ENCODE data around the gene ABCB1.

Gene ABCB1

GRCh38 chr7:87600130-87601124, at the start of gene ABCB1:
ABCB1 (minus strand) TSS chr7:87600884; CDS start chr7:87600184, 700 bp downstream.
- DNase-seq: peak; percentile 14 to 67 (median 49)

DNA sequence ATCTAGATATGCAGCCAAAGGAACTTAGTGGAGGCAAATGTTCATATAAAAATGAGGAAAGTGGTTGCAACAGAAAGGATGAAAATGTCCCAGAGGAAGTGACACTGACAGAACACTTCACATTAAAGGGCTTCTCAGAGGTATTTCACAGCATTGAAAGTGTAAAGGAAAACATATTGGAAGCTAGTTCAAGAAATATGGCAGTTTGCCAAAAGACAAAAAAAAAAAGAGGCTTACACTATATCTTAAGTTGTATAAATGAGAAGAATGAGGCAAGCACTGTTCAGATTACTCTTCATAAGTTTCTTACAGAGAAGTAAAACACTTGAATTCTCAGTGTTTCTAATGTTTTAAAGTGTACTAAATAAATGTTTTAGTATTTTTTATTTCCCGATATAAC, 47.6 kb upstream of the ABCB1 start:
- DNase-seq: peak in 1 of 3 experiments; percentile 18

GRCh38 chr7:87645446-87645845, 44.8 kb upstream of the ABCB1 start:
- DNase-seq: no peak

DNA sequence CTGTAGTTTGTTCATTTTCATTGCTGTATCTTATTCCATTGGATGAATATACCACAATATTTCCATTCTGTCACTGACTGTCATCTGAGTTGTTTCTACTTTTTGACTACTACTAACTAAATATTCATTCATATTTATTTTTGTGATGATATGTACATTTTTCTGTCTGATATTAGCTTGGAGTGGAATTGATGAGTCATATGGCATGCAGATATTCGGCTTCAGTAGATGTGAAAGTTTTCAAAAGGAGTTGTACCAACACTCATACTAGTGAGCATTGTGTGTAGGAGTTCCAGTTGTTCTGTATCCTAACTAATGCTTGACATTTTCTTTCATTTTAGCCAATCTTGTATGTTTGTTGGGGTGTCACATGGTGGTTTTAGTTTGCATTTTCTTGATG, 35.2 kb upstream of the ABCB1 start:
- no peak for DNase-seq

DNA sequence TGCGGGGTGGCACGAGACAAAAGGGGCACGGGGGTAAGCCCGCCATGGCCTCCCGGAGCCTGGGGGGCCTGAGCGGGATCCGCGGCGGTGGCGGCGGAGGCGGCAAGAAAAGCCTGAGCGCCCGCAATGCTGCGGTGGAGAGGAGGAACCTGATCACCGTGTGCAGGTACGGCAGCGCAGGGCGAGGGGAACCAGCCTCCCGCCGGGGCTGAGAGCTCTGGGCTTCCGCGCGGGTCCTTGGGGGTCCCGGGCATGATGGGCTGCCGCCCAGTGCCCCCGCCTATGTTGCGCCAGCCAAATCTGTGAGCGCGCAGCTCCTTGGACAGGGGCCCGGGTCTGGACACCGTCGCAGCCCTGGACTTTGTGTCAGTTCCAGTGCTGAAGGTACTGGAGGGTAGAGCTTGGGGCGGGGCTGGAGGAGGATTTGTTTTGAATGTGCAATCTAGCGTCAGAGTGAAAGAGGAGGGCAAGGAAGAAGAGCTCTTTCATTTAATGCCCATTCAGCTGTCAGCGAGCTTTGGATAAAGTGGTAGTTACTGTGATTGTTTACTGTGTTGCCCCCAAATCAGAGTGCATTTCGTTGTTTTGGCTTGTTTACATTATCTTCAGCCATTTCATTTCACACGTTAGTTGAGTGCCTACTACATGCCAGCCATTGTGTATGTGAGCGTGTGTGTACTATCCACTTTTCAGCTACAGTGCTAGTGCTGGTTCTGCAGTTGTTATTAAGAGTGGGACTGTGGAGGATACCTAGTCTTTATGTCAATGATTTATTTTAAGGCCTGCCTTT, 28.3 kb upstream of the ABCB1 start:
- peak; percentile 74 to 88 (median 87) for DNase-seq

DNA sequence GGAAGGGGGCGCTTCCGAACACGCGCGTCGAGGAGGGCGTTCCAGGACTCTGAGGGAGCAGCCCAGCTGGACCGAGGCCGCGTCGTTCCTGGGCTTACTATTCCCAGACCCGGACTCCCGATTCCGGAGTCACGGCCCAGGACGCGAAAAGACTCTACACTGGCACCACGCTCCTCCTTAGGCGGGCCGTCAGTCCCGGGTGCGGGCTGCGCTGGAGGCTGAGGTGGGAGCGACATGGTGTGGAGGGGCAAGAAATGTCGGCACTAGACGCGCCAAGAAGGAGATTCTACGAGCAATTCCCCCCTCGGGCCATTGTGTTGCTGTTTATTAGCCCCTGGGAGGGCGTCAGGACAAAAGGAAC, 26.9 kb upstream of the ABCB1 start:
- DNase-seq: no peak

DNA sequence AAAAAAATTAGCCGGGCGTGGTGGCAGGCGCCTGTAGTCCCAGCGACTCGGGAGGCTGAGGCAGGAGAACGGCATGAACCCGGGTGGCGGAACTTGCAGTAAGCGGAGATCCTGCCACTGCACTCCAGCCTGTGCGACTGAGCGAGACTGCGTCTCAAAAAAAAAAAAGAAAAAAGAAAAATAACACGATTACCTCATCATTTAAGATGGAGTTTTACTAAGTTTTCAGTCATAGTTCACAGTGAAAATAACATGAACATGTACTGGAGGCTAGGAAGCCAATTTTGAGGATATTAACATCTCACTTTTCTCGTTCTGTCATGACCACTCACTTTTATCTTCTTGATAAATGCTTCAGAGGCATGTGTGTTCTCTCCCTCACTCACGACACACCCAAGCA, 24.4 kb upstream of the ABCB1 start:
- DNase-seq: no peak

- DNase-seq: no peak
These were observed 23.9 kb upstream of the ABCB1 start for GRCh38 chr7:87624628-87625027.

DNA sequence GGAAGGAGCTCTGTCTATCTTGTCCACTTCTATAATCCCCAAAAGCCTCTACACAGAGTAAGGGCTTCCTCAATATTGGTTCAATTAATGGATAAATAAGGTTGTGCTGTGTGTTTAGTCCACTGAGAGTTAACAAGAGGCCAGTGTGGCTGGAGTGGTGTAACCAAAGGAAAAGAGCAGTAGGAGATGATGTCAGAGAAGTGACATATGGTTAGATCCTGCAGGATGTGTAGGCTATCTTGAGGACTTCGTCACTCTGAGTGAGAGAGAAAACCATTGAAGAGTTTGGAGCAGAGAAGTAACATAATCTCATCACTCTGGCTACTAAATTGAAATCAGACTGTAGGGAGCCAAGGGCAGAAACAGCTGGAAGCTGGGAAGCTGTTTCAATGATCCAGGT, 14.5 kb upstream of the ABCB1 start:
- no peak for DNase-seq

DNA sequence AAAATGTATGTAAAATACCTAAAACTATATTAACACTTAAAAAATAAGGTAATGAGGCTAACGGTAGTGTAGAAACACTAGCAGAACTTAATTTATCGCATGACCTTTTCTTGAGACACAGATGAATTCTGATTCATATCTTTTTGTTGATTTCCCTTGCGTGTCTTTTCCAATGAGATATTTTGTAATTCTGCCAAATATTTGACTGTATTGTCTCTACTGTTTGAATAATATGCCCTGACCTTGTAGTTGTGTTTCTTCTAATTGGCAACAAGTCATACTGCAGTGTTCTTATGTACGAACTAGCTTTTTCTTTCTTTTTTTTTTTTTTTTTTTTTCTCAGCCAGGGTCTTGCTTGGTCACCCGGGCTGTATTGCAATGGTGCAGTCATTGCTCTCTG, 9.2 kb upstream of the ABCB1 start:
- DNase-seq: no peak

- DNase-seq: no peak
These were observed 7.7 kb upstream of the ABCB1 start for GRCh38 chr7:87608431-87608830.

GRCh38 chr7:87604264-87604663, 3.6 kb upstream of the ABCB1 start:
- DNase-seq: no peak

DNA sequence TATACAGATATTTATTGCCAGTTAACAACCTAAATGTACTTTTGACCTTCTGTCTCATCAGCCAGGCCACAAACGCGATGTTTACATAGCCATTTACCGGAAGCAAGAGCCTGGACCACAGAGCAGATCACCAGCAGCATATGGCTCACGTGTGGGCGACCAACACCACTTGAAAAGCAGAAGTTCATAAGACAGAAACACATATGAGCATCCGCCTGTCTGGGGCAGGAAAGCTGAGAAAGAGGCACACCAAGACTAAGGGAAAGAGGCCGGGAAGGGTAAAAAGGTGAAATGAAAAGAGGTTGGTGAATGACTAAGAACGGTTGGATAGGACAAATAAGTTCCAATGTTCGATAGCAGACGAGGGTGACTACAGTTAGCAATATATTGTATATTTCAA, 1.3 kb downstream of the ABCB1 start:
- DNase-seq: peak in 1 of 3 experiments; percentile 32

- no peak for DNase-seq
These were observed 2.3 kb downstream of the ABCB1 start for GRCh38 chr7:87598234-87599009.

DNA sequence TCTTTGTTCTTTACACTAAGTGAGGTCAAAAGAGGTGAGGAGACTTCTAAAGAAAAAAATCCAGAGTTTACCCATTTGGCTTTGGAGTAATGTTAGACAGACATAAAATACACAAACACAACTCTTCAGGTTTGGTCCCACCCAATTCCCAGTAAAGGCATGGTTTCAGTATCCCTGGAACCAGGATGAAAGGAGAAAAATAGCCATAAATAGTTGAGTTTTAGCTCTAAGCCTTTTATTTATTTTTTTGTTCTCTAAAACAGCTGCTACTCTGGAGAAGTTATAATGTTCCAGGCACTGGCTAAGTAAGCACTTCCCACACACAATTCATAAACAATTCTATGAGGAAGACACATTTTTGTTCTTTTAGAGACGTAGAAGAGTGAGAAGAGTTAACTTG, 4.0 kb downstream of the ABCB1 start:
- no peak for DNase-seq

DNA sequence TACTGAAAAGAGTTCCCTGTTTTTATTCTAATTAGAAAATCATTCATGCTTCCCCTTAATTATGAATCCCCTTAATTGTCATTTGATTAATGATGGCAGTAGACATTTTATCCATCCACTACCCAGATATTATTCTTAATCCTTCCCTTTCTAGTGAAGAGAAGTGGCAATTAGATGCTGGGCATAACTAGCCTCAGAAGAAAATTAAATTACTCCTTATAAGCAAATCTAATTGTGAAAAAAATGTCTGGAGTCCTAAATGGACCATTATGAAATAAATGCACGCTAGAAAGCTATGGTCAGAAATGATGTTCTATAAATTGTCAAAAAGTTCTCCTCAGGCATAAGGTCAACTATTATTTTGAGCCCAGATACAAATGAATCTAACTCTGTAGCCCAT, 4.5 kb downstream of the ABCB1 start:
- no peak for DNase-seq

DNA sequence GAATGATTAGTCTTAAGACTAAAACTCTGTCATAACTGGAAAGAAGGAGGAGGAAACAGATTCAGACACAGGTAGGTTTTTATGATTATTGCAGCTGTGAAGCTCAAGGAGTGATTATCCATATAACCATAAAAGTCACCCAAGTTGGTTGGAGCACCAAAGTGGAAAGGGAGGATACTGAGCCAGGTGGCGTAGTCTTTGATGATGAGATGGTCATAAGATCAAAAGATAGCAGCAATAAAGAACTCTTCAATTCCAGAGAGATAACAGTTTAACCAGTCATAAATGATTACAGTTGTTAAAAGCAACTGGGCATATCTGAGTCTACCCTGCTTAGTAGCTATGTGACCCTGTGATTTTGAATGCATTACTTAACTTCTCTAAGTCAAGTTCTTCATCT, 8.4 kb downstream of the ABCB1 start:
- no peak for DNase-seq

GRCh38 chr7:87591211-87591610, 9.5 kb downstream of the ABCB1 start:
- DNase-seq: no peak

- no peak for DNase-seq
These were observed 10.1 kb downstream of the ABCB1 start for GRCh38 chr7:87590578-87590977.

DNA sequence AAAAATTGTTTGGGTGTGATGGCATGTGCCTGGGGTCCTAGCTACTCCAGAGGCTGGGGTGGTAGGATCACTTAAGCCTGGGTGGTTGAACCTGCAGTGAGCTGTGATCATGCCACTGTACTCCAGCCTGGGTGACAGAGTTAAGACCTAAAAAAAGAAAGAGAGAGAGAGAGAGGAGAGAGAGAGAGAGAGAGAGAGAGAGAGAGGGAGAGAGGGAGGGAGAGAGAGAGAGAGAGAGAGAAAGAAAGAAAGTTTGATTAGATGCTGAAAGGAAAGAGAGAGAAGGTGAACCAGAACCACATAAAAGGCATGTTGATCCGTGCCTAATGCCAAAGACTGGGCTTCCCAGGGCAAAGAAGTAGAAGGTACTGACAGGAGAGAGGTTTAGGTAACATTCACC, 11.1 kb downstream of the ABCB1 start:
- no peak for DNase-seq

DNA sequence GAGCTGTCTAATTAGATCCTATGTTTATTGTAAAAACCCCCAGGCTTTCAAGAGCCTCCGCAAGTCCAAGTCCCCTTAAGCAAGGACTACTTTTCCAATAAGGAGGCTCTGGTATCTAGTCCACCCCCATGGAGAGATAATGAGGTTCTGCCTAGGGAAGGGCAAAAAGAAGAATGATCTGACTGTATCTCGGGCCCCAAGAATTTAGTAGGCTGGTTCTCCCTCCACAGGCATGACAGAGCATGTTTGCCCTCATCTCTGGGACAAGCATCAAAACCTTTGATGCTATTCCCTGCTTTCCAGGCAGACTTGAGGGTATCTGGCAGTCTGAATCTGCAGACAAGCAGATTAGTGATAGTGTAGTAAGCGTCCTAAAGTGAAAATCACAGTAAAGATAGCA, 19.0 kb downstream of the ABCB1 start:
- DNase-seq: no peak

DNA sequence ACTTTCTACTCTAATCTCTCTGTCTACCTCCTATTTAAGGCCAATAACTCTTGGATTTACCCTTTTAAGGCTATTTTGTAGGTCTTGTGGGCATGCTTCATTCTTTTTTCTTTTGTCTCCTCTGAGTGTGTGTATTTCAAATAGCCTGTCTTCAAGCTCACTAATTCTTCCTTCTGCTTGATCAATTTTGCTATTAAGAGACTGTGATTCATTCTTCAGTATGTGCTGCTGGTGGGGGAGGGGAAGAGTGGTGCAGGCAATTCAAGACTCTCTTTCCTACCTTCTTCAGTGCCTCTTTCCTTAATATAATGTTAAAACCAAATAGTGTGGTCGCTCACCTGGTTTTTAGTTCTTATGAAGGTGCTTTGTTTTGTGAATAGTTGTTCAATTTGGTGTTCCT, 20.0 kb downstream of the ABCB1 start:
- DNase-seq: no peak

DNA sequence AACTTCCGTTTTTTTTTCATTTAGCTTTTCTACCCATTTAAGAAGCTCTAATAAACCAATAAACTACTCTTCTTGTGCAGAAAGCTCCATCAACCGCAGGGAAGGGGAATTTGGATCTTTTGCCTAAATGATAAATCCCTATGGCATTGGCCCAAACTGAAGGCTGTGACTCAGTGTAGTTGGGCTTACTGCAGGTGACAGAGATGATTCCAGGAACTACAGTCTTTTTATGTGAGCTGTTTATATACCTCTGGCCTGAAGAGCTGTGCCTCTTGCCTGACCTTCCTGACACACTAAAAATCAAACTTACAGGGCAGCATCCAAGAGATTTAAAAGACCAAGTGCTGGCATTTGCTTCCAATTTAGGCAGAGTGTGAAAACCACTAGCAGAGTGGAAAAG, 25.2 kb downstream of the ABCB1 start:
- no peak for DNase-seq
